Measurements from ENCODE around the gene MSH4. TPM values are rescaled to one million over a fixed set of nuclear protein-coding genes. Genes with fewer than 3 reads are reported as not detected.
"Not testable (repeated sequence)": the region's sequence is repeated elsewhere in the genome, so short reads cannot be mapped to it uniquely, and the experiment has no call there.

Gene MSH4
- total RNA-seq, 1 donor from 2014 or later, result 0.40 TPM

DNA sequence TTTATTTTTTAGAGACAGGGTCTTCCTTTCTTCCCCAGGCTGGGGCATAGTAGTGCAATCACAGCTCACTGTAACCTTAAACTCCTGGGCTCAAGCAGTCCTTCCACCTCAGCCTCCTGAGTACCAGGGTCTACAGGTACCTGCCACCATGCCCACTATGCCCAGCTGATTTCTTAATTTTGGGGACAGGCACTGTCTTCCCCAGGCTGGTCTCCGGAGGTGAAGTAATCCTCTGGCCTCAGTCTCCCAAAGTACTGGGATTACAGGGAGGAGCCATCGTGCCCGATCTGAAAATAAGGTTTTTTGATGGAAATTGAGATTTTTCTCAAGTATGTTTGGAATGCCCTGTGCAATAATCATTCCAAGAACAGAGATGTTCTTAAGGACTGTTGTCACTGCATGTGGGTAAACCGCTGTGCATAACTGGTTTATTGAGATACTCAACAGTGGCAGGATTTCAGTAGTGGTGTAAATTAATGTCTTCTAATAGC lies 934 bp upstream of the MSH4 start:
- no peak for DNase-seq (ENCODE audit: low read depth in 2 of 2)

- DNase-seq (ENCODE audit: low read depth in 2 of 2), result no peak
Observed at GRCh38 chr1:75797273-75797588, 549 bp downstream of the MSH4 start.

DNA sequence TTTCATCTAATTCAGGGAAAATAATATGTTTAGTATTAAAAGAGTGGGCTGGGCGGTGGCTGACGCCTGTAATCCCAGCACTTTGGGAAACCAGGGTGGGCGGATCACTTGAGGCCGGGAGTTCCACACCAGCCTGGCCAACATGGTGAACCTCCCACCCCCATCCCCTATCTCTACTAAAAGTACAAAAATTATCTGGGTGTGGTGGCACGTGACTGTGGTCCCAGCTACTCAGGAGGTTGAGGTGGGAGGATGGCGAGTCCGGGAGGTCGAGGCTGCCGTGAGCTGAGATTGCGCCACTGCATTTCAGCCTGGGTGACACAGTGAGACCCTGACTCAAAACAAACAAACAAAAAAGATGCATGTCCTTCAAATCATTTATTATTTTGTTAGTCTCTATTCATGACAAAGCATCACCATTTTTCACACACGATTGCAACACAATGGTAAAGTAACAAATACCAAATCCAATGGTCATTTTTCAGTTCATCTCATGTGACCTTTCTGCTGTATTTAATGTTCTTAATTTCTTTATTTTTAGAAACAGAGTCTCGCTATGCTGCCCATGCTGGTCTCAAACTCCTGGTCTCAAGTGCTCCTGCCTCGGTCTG lies 1.0 kb downstream of the MSH4 start:
- DNase-seq (ENCODE audit: low read depth in 2 of 2), result no peak

GRCh38 chr1:75801480-75801879 lies 4.8 kb downstream of the MSH4 start:
- DNase-seq (ENCODE audit: low read depth in 2 of 2), result not testable (repeated sequence)

DNA sequence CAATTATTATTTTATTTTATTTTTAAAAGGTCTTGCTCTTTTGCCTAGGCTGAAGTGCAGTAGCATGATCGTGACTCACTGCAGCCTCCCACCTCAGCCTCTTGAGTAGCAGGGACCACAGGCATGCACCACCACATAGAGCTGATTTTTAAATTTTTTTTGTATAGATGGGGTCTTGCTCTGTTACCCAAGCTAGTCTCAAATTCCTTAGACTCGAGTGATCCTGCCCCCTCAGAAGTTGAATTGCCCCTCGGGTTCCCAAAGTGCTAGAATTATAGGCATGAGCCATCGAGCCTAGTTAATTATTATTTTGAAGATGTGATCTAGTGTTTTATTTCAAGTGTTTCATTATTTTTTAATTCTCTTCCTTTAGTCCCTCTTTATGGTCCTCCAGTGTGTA lies 12.2 kb downstream of the MSH4 start:
- no peak for DNase-seq (ENCODE audit: low read depth in 2 of 2)

GRCh38 chr1:75810113-75810512 lies 13.4 kb downstream of the MSH4 start:
- not testable (repeated sequence) for DNase-seq (ENCODE audit: low read depth in 2 of 2)

GRCh38 chr1:75811211-75811981 lies 14.7 kb downstream of the MSH4 start:
- peak; percentile 30 to 57 for DNase-seq (ENCODE audit: low read depth in 2 of 2)

DNA sequence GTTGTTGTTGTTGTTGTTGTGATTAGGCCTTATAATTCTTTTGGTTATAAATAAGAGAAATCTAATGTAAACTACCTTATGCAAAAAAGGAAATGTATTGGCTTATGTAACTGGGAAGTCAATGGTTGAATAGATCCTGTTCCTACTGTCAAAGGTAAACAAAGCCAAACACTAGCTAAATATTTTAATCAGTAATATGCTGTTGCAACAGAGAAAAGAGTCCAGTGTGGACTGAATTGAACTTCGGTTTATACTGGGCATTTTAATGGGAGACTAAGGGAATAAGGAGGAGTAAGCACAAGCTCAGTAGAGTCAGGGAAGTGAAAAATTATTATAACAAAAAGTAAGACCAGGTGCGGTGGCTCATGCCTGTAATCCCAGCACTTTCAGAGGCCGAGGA lies 15.4 kb downstream of the MSH4 start:
- DNase-seq (ENCODE audit: low read depth in 2 of 2), result peak; percentile 15 to 32

DNA sequence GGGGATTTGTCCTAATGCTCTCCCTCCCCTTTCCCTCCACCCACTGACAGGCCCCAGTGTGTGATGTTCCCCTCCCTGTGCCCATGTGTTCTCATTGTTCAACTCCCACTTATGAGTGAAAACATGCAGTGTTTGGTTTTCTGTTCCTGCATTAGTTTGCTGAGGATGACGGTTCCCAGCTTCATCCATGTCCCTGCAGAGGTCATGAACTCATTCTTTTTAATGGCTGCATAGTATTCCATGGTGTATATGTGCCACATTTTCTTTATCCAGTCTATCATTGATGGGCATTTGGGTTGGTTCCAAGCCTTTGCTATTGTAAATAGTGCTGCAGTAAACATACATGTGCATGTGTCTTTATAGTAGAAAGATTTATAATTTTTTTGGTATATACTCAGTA lies 26.9 kb downstream of the MSH4 start:
- not testable (repeated sequence) for DNase-seq (ENCODE audit: low read depth in 2 of 2)

GRCh38 chr1:75836528-75837100 lies 39.9 kb downstream of the MSH4 start:
- no peak for DNase-seq (ENCODE audit: low read depth in 2 of 2)

DNA sequence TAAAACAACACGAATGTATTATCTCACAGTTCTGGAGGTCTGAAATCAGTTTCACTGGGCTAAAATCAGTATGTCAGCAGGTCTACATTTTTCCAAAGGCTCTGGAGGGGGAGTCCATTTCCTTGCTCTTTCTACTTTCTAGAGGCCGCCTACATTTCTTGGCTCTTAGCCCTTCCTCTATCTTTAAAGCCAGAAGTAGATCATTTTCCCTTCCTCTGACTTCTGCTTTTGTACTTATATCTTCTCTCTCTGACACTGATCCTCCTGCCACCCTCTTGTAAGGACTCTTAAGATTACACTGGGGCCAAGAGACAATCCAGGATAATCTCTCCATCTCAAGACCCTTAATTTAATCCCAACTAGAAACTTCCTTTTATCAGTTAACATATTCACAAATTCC lies 41.4 kb downstream of the MSH4 start:
- DNase-seq (ENCODE audit: low read depth in 2 of 2), result no peak

DNA sequence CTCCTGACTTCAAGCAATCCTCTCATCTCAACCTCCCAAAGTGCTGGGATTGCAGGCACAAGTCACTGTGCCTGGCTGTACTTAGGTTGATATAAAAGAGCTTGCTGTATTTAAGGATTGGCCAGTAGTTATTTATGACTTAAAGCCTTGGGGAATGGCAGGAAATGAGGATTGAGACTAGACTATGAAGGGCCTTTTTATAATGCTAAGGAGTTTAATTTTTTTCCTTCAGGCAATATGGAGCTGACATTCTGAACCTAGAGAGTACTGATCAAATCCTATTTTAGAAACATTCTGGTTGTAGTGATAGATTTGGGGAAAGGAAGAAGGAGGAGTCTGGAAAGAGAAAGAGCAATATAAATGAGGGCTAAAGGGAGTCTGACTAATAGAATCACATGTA lies 44.7 kb downstream of the MSH4 start:
- no peak for DNase-seq (ENCODE audit: low read depth in 2 of 2)

- DNase-seq (ENCODE audit: low read depth in 2 of 2), result no peak
Observed at GRCh38 chr1:75845576-75845975, 48.9 kb downstream of the MSH4 start.

- DNase-seq (ENCODE audit: low read depth in 2 of 2), result no peak
Observed at GRCh38 chr1:75855010-75855409, 58.3 kb downstream of the MSH4 start.

- DNase-seq (ENCODE audit: low read depth in 2 of 2), result no peak
Observed at GRCh38 chr1:75855734-75856133, 59.1 kb downstream of the MSH4 start.

DNA sequence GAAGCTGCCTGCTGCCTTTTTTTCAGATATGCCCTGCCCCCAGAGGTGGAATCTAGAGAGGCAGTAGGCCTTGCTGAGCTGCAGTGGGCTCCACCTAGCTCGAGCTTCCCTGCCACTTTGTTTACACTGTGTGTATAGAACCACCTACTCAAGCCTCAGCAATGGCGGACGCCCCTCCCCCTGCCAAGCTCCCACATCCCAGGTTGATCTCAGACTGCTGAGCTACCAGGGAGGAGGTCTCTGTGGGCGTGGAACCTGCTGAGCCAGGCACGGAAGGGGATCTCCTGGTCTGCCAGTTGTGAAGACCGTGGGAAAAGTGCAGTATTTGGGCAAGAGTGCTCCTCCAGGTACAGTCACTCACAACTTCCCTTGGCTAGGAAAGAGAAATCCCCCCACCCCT lies 65.1 kb downstream of the MSH4 start:
- no peak for DNase-seq (ENCODE audit: low read depth in 2 of 2)

GRCh38 chr1:75870951-75871350 lies 74.3 kb downstream of the MSH4 start:
- DNase-seq (ENCODE audit: low read depth in 2 of 2), result no peak

DNA sequence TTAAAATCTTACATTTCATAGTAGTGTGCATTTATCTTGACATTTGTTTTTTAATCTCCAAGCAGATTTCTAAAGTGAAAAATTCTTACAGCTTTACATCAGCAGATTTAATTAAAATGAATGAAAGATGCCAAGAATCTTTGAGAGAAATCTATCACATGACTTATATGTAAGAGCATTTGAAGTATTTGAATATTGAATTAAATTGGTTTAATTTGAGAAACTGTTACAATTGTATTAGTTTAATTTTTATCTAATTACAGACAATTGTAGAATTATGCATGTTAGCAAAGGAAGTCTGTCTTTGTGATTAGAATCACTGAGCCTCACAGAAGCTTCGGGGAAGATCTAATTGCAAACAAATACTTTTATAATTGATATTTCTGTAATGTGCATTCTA lies 83.3 kb downstream of the MSH4 start:
- DNase-seq (ENCODE audit: low read depth in 2 of 2), result no peak

GRCh38 chr1:75884437-75884836 lies 87.8 kb downstream of the MSH4 start:
- no peak for DNase-seq (ENCODE audit: low read depth in 2 of 2)

DNA sequence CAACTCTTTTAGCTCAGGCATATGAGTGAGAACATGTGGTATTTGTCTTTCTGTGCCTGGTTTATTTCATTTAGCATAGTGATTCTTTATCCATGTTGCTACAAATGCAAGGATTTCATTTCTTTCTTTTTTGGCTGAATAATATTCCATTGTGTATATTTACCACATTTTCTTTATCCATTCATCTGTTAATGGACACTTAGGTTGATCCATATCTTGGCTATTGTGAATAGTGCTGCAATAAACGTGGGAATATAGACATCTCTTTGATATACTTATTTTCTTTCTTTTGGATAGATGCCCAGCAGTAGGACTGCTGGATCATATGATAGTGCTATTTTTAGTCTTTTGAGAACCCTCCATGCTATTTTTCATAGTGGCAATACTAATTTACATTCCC lies 104.7 kb downstream of the MSH4 start:
- DNase-seq (ENCODE audit: low read depth in 2 of 2), result no peak

DNA sequence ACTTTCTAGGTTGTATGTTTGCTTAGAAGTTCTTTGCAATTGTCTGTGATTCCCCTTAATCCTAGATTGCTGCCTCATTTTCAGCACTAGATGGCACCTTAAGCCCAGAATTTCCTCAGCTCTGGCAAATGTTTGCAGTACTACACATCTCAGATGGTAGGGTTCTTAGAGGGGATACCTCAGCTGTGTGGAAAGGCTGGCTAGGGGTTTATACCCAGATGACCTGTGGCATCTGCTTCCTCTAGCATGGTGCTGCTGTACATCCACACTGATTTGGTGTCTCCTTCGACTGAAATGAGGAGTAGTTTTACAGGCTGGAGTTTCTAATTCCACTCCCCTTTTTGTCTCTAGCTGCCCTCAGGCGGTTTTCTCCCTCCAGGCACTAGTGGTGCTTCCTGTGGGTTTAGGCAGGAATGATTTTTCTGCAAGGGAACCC lies 112.1 kb downstream of the MSH4 start:
- DNase-seq (ENCODE audit: low read depth in 2 of 2), result peak; percentile 45 to 65

DNA sequence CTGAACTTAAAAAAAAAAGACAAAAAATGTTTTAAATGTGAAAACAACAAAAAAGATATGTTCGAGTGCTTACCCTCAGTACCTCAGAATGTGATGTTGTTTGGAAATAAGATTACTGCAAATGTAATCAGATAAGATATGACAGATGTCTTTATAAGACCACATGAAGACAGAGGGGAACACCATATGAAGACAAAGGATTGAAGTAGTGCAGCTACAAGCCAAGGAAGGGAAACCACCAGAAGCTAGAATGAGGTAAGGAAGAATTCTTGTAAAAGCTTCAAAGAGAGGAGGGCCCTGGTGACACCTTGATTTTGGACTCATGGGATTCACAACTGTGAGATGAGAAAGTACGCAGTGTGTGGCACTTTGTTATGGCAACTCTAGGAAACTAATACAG lies 120.2 kb downstream of the MSH4 start:
- no peak for DNase-seq (ENCODE audit: low read depth in 2 of 2)

DNA sequence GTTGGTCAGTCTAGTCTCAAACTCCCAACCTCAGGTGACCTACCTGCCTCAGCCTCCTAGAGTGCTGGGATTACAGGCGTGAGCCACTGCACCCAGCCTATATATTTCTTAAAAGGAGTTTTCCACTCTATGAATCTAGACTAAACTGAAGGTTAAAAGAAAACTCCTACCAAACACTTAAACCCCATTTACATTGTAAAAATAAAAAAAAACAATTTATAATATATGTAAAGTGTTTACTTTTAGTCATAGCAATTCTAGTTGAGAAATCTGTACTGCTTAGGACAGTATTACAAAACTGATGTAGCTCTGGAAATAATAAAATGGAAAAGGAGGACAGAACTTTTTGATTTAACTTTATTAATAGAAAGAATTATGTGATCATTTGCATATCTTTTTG lies 126.0 kb downstream of the MSH4 start:
- DNase-seq (ENCODE audit: low read depth in 2 of 2), result no peak
